H9 (cell line): ENCODE results near the gene SYT7. TPM values are rescaled to one million over a fixed set of nuclear protein-coding genes. Genes with fewer than 3 reads are reported as not detected.

ENCODE experiments used
- DNase-seq: peaks from one replicate; pipeline ENCODE4 v3.0.0-alpha.2; 2017
- H2AFZ ChIP-seq: one replicate; pipeline ENCODE4 v1.6.1; 2013; ENCODE audit warnings: mild to moderate bottlenecking, low read length, control low read depth, moderate library complexity
- H2AK5ac ChIP-seq: 2 replicates; pipeline ENCODE4 v1.6.1; 2013; ENCODE audit warnings: low read length, control low read depth, mixed read lengths; ENCODE audit not compliant: insufficient read length
- H2BK120ac ChIP-seq: one replicate; pipeline ENCODE4 v1.6.1; 2013; ENCODE audit warnings: low read depth, mild to moderate bottlenecking, low read length, control low read depth, inconsistent platforms; ENCODE audit not compliant: poor library complexity, severe bottlenecking
- H2BK12ac ChIP-seq: 2 replicates; pipeline ENCODE4 v1.6.1; 2013; ENCODE audit warnings: low read length, control low read depth, mixed read lengths, low read depth; ENCODE audit not compliant: insufficient read length
- H2BK15ac ChIP-seq: 2 replicates; pipeline ENCODE4 v1.6.1; 2013; ENCODE audit warnings: low read depth, low read length, control low read depth
- H2BK20ac ChIP-seq: one replicate; pipeline ENCODE4 v1.6.1; 2013; ENCODE audit warnings: low read depth, mild to moderate bottlenecking, low read length, control low read depth, inconsistent platforms; ENCODE audit not compliant: poor library complexity, severe bottlenecking
- H2BK5ac ChIP-seq: 2 replicates; pipeline ENCODE4 v1.6.1; 2013; ENCODE audit warnings: low read length, control low read depth, mixed read lengths; ENCODE audit not compliant: insufficient read length
- H3K14ac ChIP-seq: 2 replicates; pipeline ENCODE4 v1.6.1; 2013; ENCODE audit warnings: low read length, control low read depth; ENCODE audit not compliant: insufficient read depth
- H3K18ac ChIP-seq: 2 replicates; pipeline ENCODE4 v1.6.1; 2013; ENCODE audit warnings: low read depth, mild to moderate bottlenecking, mixed read lengths, low read length, control low read depth; ENCODE audit not compliant: insufficient read length
- H3K23ac ChIP-seq: 2 replicates; pipeline ENCODE4 v1.6.1; 2013; ENCODE audit warnings: low read length, control low read depth, mixed read lengths, low read depth; ENCODE audit not compliant: insufficient read length
- H3K23me2 ChIP-seq: 2 replicates; pipeline ENCODE4 v1.6.1; 2013; ENCODE audit warnings: low read depth, mild to moderate bottlenecking, mixed read lengths, low read length, control low read depth; ENCODE audit not compliant: insufficient read length, poor library complexity, severe bottlenecking
- H3K27ac ChIP-seq: 2 replicates; pipeline ENCODE4 v1.5.1; 2013; ENCODE audit warnings: low read length, control low read depth, mixed read lengths, low read depth; ENCODE audit not compliant: insufficient read length
- H3K27me3 ChIP-seq: 2 replicates; pipeline ENCODE4 v1.6.1; 2013; ENCODE audit warnings: low read length, control low read depth, inconsistent platforms; ENCODE audit not compliant: insufficient read depth
- H3K4ac ChIP-seq: 2 replicates; pipeline ENCODE4 v1.6.1; 2013; ENCODE audit warnings: low read depth, mild to moderate bottlenecking, control low read depth, inconsistent platforms, low read length, moderate library complexity
- H3K4me1 ChIP-seq: 2 replicates; pipeline ENCODE4 v1.6.1; 2013; ENCODE audit warnings: low read length, control low read depth, inconsistent platforms; ENCODE audit not compliant: insufficient read depth
- H3K4me2 ChIP-seq: 2 replicates; pipeline ENCODE4 v1.6.1; 2013; ENCODE audit warnings: low read length, control low read depth, mixed read lengths; ENCODE audit not compliant: insufficient read length, insufficient read depth
- H3K56ac ChIP-seq: 2 replicates; pipeline ENCODE4 v1.6.1; 2013; ENCODE audit warnings: low read depth, mild to moderate bottlenecking, mixed read lengths, low read length, control low read depth; ENCODE audit not compliant: insufficient read length
- H3K79me1 ChIP-seq: 2 replicates; pipeline ENCODE4 v1.6.1; 2013; ENCODE audit warnings: low read depth, mild to moderate bottlenecking, moderate library complexity, low read length, control low read depth, inconsistent platforms; ENCODE audit not compliant: insufficient read depth, poor library complexity, severe bottlenecking
- H3K79me2 ChIP-seq: 2 replicates; pipeline ENCODE4 v1.6.1; 2013; ENCODE audit warnings: low read length, control low read depth, inconsistent platforms; ENCODE audit not compliant: insufficient read depth
- H3K9ac ChIP-seq: 2 replicates; pipeline ENCODE4 v1.6.1; 2013; ENCODE audit warnings: low read length, control low read depth, mixed read lengths; ENCODE audit not compliant: insufficient read length; ENCODE audit errors: extremely low read depth
- H3K9me3 ChIP-seq: one replicate; pipeline ENCODE4 v1.6.1; 2013; ENCODE audit warnings: low read depth, low read length, inconsistent platforms; ENCODE audit not compliant: control insufficient read depth
- H3T11ph ChIP-seq: one replicate; pipeline ENCODE4 v1.6.1; 2013; ENCODE audit warnings: mild to moderate bottlenecking, low read length, control low read depth, inconsistent platforms
- H4K20me1 ChIP-seq: one replicate; pipeline ENCODE4 v1.6.1; 2013; ENCODE audit not compliant: control insufficient read depth, insufficient read length, insufficient read depth
- H4K5ac ChIP-seq: 2 replicates; pipeline ENCODE4 v1.6.1; 2013; ENCODE audit warnings: low read depth, mild to moderate bottlenecking, mixed read lengths, low read length, control low read depth; ENCODE audit not compliant: insufficient read length
- H4K8ac ChIP-seq: replicated peaks from 2 replicates; pipeline ENCODE4 v1.6.1; 2013; ENCODE audit warnings: low read length, control low read depth, mixed read lengths, low read depth; ENCODE audit not compliant: insufficient read length
- H4K91ac ChIP-seq: 2 replicates; pipeline ENCODE4 v1.6.1; 2013; ENCODE audit warnings: low read depth, mild to moderate bottlenecking, moderate library complexity, mixed read lengths, low read length, control low read depth; ENCODE audit not compliant: insufficient read length
- H3K27ac Mint-ChIP-seq, 3 experiments: 2 replicates in 2 of 3; 3 replicates in 1 of 3; pipeline ENCODE4 v1.8.0; 2020 to 2021; ENCODE audit warnings: mixed read lengths in 3 of 3, mild to moderate bottlenecking in 1 of 3, moderate library complexity in 1 of 3
- H3K27me3 Mint-ChIP-seq: 2 replicates; pipeline ENCODE4 v1.8.0; 2021; ENCODE audit warnings: low read depth, mild to moderate bottlenecking, moderate library complexity, mixed read lengths
- H3K36me3 Mint-ChIP-seq, 3 experiments: 2 replicates in 2 of 3; 3 replicates in 1 of 3; pipeline ENCODE4 v1.8.0; 2020 to 2021; ENCODE audit warnings: low read depth in 3 of 3, mixed read lengths in 3 of 3; ENCODE audit not compliant: insufficient read depth in 1 of 3
- H3K4me1 Mint-ChIP-seq, 2 experiments: 2 replicates each; pipeline ENCODE4 v1.8.0; 2020; ENCODE audit warnings: mixed read lengths in 2 of 2
- H3K4me3 Mint-ChIP-seq, 2 experiments: 2 replicates in 1 of 2; 3 replicates in 1 of 2; pipeline ENCODE4 v1.8.0; 2020 to 2021; ENCODE audit warnings: mild to moderate bottlenecking in 2 of 2, mixed read lengths in 2 of 2, moderate library complexity in 1 of 2
- H3K9me3 Mint-ChIP-seq, 2 experiments: 2 replicates in 1 of 2; 3 replicates in 1 of 2; pipeline ENCODE4 v1.8.0; 2020; ENCODE audit warnings: mild to moderate bottlenecking in 2 of 2, mixed read lengths in 2 of 2, moderate library complexity in 1 of 2
- CTCF ChIP-seq: fragments of 200-600 bp; sonication (generic); conservative IDR thresholded peaks from 3 replicates; pipeline ENCODE4 v1.8.0; 2021; ENCODE audit warnings: antibody characterized with exemption, mild to moderate bottlenecking
- WGBS: extraction: QIAGEN DNeasy Blood & Tissue Kit; methylation state at CpG from one replicate; pipeline ENCODE4 v1.1.7; 2013; ENCODE audit warnings: missing lambda C conversion rate, low lambda C conversion rate, mixed read lengths; ENCODE audit not compliant: insufficient read length; ENCODE audit errors: extremely low coverage; 5-methylcytosine and 5-hydroxymethylcytosine counted together
- total RNA-seq: library from RNA; stranded (reverse); gene quantifications from 2 replicates; pipeline ENCODE4 v1.2.1, GENCODE V29; 2021

Gene SYT7
- total RNA-seq, 1 experiment from 2014 or later = 8.8 TPM

GRCh38 chr11:61619471-61620226 is 38.8 kb upstream of the SYT7 start:
- Histone ChIP-seq H3K4me2 (no peak overlapping the region), H4K20me1 (no peaks in the 10 kb centered on the region), H3K79me2 (no peaks in the 10 kb centered on the region), H3K27me3 (no peaks in the 10 kb centered on the region), H4K5ac (no peak overlapping the region), H2BK20ac (no peak overlapping the region), H3K4ac (no peak overlapping the region), H2BK5ac (no peak overlapping the region), H3K23me2 (no peaks in the 10 kb centered on the region), H3K56ac (no peak overlapping the region), H2AK5ac (no peak overlapping the region), H2BK15ac (no peak overlapping the region), H4K8ac (no peak overlapping the region), H3K14ac (no peak overlapping the region), H3T11ph (no peak overlapping the region), H3K18ac (no peak overlapping the region), H2BK120ac (no peak overlapping the region), H3K9me3 (no peaks in the 10 kb centered on the region), H4K91ac (no peak overlapping the region), H3K4me1 (no peaks in the 10 kb centered on the region; the same call in 1 of the 2 replicates), H3K79me1 (no peaks in the 10 kb centered on the region), H2AFZ (no peak overlapping the region), H3K27ac (no peak overlapping the region), H2BK12ac (no peak overlapping the region), H3K9ac (no peak overlapping the region), H3K23ac (no peak overlapping the region)
- Mint-ChIP-seq H3K27me3 (peaks cover 10% of the 10 kb centered on the region), H3K4me3 (no peak overlapping the region), H3K27ac (peak overlapping the region in 1 of 3 experiments; percentile 44; a peak in 1 of 7 replicates), H3K36me3 (no peaks in the 10 kb centered on the region), H3K4me1 (peaks cover 20 to 31% of the 10 kb centered on the region in 2 experiments), H3K9me3 (no peaks in the 10 kb centered on the region)
- no peak for DNase-seq
- WGBS = no CpG with 5 or more reads among the region's 6 CpGs
- no peak for TF ChIP-seq CTCF
